HCT116 (cell line): ENCODE measurements around the gene GLP2R. TPM values are rescaled to one million over a fixed set of nuclear protein-coding genes. Genes with fewer than 3 reads are reported as not detected.

Experiments used
- ATAC-seq: fragments of 200-7000 bp; cut with Tn5 transposase; 2 replicates; pipeline ENCODE4 v1.9.1; 2020; ENCODE audit warnings: mild to moderate bottlenecking, moderate library complexity
- BruUV-seq: library from RNA; stranded (reverse); fragments of 400-500 nt; replicated peaks from 2 replicates; lab custom pipeline; 2021; lab: Mats Ljungman, UMichigan
- CTCF ChIA-PET: fragments of 300-600 bp; sonication (Branson Sonifier 250); formaldehyde crosslinking; loops from one replicate; lab custom pipeline; 2021; ENCODE audit warnings: antibody characterized with exemption; lab: Charles Lee
- POLR2A ChIA-PET: fragments of 300-600, 350-600 bp; sonication (Branson Sonifier 250); formaldehyde crosslinking; loops from one replicate; lab custom pipeline; 2021; ENCODE audit warnings: antibody characterized with exemption; lab: Charles Lee
- RAD21 ChIA-PET, 2 experiments: fragments of 300-600 bp; sonication (Branson Sonifier 250); formaldehyde crosslinking; loops; one replicate each; lab custom pipeline; 2023; ENCODE audit warnings: low total read pairs in 2 of 2; ENCODE audit not compliant: uncharacterized antibody in 2 of 2, unreplicated experiment in 2 of 2, low non-redundant PET in 1 of 2; lab: Charles Lee
- DNase-seq: peaks from one replicate; pipeline ENCODE4 v3.0.0-alpha.2; 2010; ENCODE audit warnings: low read depth, low spot score
- H2AFZ ChIP-seq: fragments of 200-600 bp; shearing (Covaris generic), sonication (generic); 2 replicates; pipeline ENCODE4 v1.6.1; 2017; ENCODE audit warnings: low read depth, mixed run types, mixed read lengths, antibody characterized with exemption, low read length; ENCODE audit not compliant: poor library complexity, severe bottlenecking
- H3K27ac ChIP-seq: 2 replicates; pipeline ENCODE4 v1.5.1; 2012; ENCODE audit warnings: low read depth, low read length
- H3K27me3 ChIP-seq: fragments of 200-600 bp; sonication (generic); 2 replicates; pipeline ENCODE4 v1.6.1; 2016; ENCODE audit warnings: mixed run types, low read length, mixed read lengths; ENCODE audit not compliant: insufficient read depth
- H3K36me3 ChIP-seq, 2 experiments: fragments of 200-500 bp in 1 of 2; fragments of 200-600 bp in 1 of 2; sonication (Bioruptor generic) in 1 of 2; sonication (generic) in 1 of 2; 2 replicates each; pipeline versions ENCODE4 v1.5.1 to v1.6.1; 2014 to 2016; ENCODE audit warnings: low read length in 2 of 2, inconsistent platforms in 1 of 2, mixed read lengths in 1 of 2, mixed run types in 1 of 2; ENCODE audit not compliant: insufficient read depth in 2 of 2, control insufficient read depth in 1 of 2
- H3K4me1 ChIP-seq, 2 experiments: fragments of 200-600 bp in 1 of 2; sonication (generic) in 1 of 2; 2 replicates each; pipeline versions ENCODE4 v1.5.1 to v1.6.1; 2012 to 2017; ENCODE audit warnings: low read length in 2 of 2, inconsistent platforms in 1 of 2, mild to moderate bottlenecking in 1 of 2, mixed read lengths in 1 of 2, mixed run types in 1 of 2, moderate library complexity in 1 of 2; ENCODE audit not compliant: insufficient read depth in 2 of 2, control insufficient read depth in 1 of 2
- H3K4me2 ChIP-seq: fragments of 200-600 bp; sonication (generic); 2 replicates; pipeline ENCODE4 v1.6.1; 2017; ENCODE audit warnings: mixed run types, low read length, mixed read lengths
- H3K4me3 ChIP-seq, 2 experiments: fragments of 200-600 bp in 1 of 2; sonication (generic) in 1 of 2; replicated peaks in 1 of 2; 2 replicates each; pipeline ENCODE4 v1.5.1; 2011 to 2016; ENCODE audit warnings: low read length in 2 of 2, control low read depth in 1 of 2, low read depth in 1 of 2, mild to moderate bottlenecking in 1 of 2, mixed read lengths in 1 of 2, mixed run types in 1 of 2
- H3K79me2 ChIP-seq: fragments of 200-600 bp; sonication (generic); 2 replicates; pipeline ENCODE4 v1.6.1; 2017; ENCODE audit warnings: mild to moderate bottlenecking, mixed run types, low read length, moderate library complexity, mixed read lengths; ENCODE audit not compliant: insufficient read depth
- H3K9ac ChIP-seq: fragments of 200-600 bp; sonication (generic); 2 replicates; pipeline ENCODE4 v1.6.1; 2016; ENCODE audit warnings: low read length, mixed read lengths
- H3K9me2 ChIP-seq: fragments of 200-600 bp; sonication (generic), shearing (Covaris generic); 2 replicates; pipeline ENCODE4 v1.6.1; 2017; ENCODE audit warnings: mixed run types, mild to moderate bottlenecking, moderate library complexity; ENCODE audit not compliant: insufficient read depth
- H3K9me3 ChIP-seq, 2 experiments: fragments of 200-500 bp in 1 of 2; fragments of 200-600 bp in 1 of 2; sonication (Bioruptor generic) in 1 of 2; sonication (generic) in 1 of 2; 2 replicates each; pipeline ENCODE4 v1.6.1; 2014 to 2017; ENCODE audit warnings: low read length in 2 of 2, mixed read lengths in 2 of 2, inconsistent platforms in 1 of 2, low read depth in 1 of 2, mild to moderate bottlenecking in 1 of 2, mixed run types in 1 of 2, moderate library complexity in 1 of 2; ENCODE audit not compliant: control insufficient read depth in 1 of 2, insufficient read depth in 1 of 2
- H4K20me1 ChIP-seq: fragments of 200-600 bp; sonication (generic), shearing (Covaris generic); 2 replicates; pipeline ENCODE4 v1.6.1; 2017; ENCODE audit warnings: mixed run types, mild to moderate bottlenecking, moderate library complexity; ENCODE audit not compliant: insufficient read depth
- ATF3 ChIP-seq: IDR thresholded peaks from 2 replicates; pipeline ENCODE4 v1.6.1; 2012
- CEBPB ChIP-seq: IDR thresholded peaks from 2 replicates; pipeline ENCODE4 v1.6.1; 2012; ENCODE audit warnings: low read depth
- EGR1 ChIP-seq: IDR thresholded peaks from 2 replicates; pipeline ENCODE4 v1.6.1; 2012; ENCODE audit warnings: low read depth
- ELF1 ChIP-seq: IDR thresholded peaks from 2 replicates; pipeline ENCODE4 v1.6.1; 2012; ENCODE audit warnings: low read depth, borderline replicate concordance
- EZH2 ChIP-seq: fragments of 200-600 bp; sonication (generic); IDR thresholded peaks from 2 replicates; pipeline ENCODE4 v1.6.1; 2017; ENCODE audit warnings: antibody characterized with exemption, mixed run types
- EZH2phosphoT487 ChIP-seq: fragments of 200-600 bp; IDR thresholded peaks from 2 replicates; pipeline ENCODE4 v1.6.1; 2018; ENCODE audit warnings: antibody characterized with exemption, borderline replicate concordance
- FOSL1 ChIP-seq: IDR thresholded peaks from 2 replicates; pipeline ENCODE4 v1.6.1; 2012; ENCODE audit warnings: low read depth
- JUND ChIP-seq: IDR thresholded peaks from 2 replicates; pipeline ENCODE4 v1.6.1; 2012
- POLR2A ChIP-seq: IDR thresholded peaks from 2 replicates; pipeline ENCODE4 v1.7.0; 2011; ENCODE audit warnings: borderline replicate concordance; ENCODE audit not compliant: insufficient read depth, insufficient read length; ENCODE audit errors: extremely low read depth
- SIN3A ChIP-seq: IDR thresholded peaks from 2 replicates; pipeline ENCODE4 v1.6.1; 2012; ENCODE audit warnings: low read depth
- SP1 ChIP-seq: IDR thresholded peaks from 2 replicates; pipeline ENCODE4 v1.6.1; 2012; ENCODE audit warnings: low read depth
- SRF ChIP-seq: IDR thresholded peaks from 2 replicates; pipeline ENCODE4 v1.6.1; 2012; ENCODE audit warnings: low read depth
- YY1 ChIP-seq: IDR thresholded peaks from 2 replicates; pipeline ENCODE4 v1.6.1; 2011; ENCODE audit warnings: low read length, low read depth, moderate library complexity, mild to moderate bottlenecking; ENCODE audit not compliant: insufficient replicate concordance; ENCODE audit errors: extremely low read depth
- ZNF274 ChIP-seq: fragments of 200-500 bp; sonication (Bioruptor generic); IDR thresholded peaks from 2 replicates; pipeline ENCODE4 v1.6.1; 2014; ENCODE audit warnings: mild to moderate bottlenecking, low read depth, low read length, inconsistent platforms
- intact Hi-C: fragments of 100-400 bp; cut with micrococcal nuclease; formaldehyde crosslinking; loops from 2 replicates; pipeline ENCODE4 v1.10.0; 2022
- total RNA-seq: library from RNA; stranded (reverse); gene quantifications from one replicate; pipeline ENCODE4 v1.2.1, GENCODE V29; 2021; ENCODE audit not compliant: unreplicated experiment
- TF ChIP-seq, protein P1 (sequence below): IDR thresholded peaks from 2 replicates; pipeline ENCODE4 v1.6.1; 2012
- TF ChIP-seq, protein P2 (sequence below): IDR thresholded peaks from 2 replicates; pipeline ENCODE4 v1.6.1; 2012; ENCODE audit warnings: low read depth

Gene GLP2R
- total RNA-seq, 1 experiment from 2014 or later, result not detected

DNA sequence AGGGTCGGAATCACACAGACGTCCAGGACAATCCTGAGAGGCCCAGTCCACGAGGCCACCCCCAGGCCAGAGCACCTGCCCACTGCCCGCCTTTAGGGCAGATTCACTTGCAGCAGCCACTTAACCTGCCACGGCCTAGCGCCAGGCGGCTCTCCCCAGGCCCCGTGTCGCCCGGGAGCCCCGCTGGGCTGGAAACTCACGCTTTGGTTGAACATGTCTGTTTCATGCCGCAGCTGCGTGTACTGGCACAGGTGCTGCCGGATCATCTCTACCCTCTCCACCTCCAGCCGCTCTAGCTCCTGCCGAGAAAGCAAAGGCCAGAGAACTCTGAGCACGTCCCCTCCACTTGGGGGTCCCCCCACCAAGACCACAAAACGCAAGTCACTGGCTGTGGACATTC, 92.1 kb downstream of the GLP2R start:
- DNase-seq, result no peak
- BruUV-seq, result no TSS peak
- CTCF ChIA-PET, result interaction anchor here (0.5 kb wide), 1 partner anchor 48 kb away, joined by 3 read pairs; no protein-coding TSS in a partner anchor
- H3K27me3 ChIP-seq, result no peaks in the 10 kb centered on the region
- H3K4me3 ChIP-seq, result no peak overlapping the region
- H3K4me1 ChIP-seq, result no peaks in the 10 kb centered on the region
- no peak overlapping the region for H3K27ac ChIP-seq
- POLR2A ChIA-PET, result no interaction called here
- H3K9me2 ChIP-seq, result no peaks in the 10 kb centered on the region
- no peaks in the 10 kb centered on the region for H3K36me3 ChIP-seq
- RAD21 ChIA-PET, result no interaction called here
- H3K9ac ChIP-seq, result no peak overlapping the region
- H4K20me1 ChIP-seq, result no peaks in the 10 kb centered on the region
- H2AFZ ChIP-seq, result no peak overlapping the region
- TF ChIP-seq ELF1 (no peak), CEBPB (no peak), SRF (no peak), FOSL1 (no peak), ZNF274 (no peak), SIN3A (no peak), ATF3 (no peak), EGR1 (no peak), EZH2phosphoT487 (no peak)
- TF ChIP-seq, protein P1, sequence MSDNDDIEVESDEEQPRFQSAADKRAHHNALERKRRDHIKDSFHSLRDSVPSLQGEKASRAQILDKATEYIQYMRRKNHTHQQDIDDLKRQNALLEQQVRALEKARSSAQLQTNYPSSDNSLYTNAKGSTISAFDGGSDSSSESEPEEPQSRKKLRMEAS, result no peak
- intact Hi-C loops, result no loop called here
- ATAC-seq, result no peak
- H3K9me3 ChIP-seq, result no peaks in the 10 kb centered on the region
- H3K79me2 ChIP-seq, result no peaks in the 10 kb centered on the region
- no peak overlapping the region for H3K4me2 ChIP-seq

DNA sequence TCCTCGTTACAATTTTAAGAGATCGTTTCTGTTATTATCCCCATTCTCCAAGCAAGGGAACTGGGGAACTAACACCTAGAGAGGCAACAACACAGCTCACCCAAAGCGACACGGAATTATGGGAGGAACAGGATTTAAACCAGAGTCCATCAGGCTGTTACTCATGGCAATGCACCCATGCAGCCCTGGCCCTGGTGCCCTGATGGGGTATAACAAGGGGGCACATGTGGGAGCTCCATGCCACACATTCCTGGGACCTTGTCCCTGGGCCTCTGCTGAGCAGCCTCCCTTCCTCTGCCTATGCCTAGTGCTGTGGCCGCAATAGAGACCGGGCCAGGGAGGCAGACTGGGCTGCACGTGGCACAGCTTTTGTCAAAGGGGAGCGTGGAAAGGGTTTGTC, 92.6 kb downstream of the GLP2R start:
- intact Hi-C loops, result no loop called here
- no peaks in the 10 kb centered on the region for H3K36me3 ChIP-seq
- ChIA-PET POLR2A (no interaction called here), RAD21 (no interaction called here), CTCF (no interaction called here)
- no peaks in the 10 kb centered on the region for H3K4me1 ChIP-seq
- BruUV-seq, result no TSS peak
- no peaks in the 10 kb centered on the region for H4K20me1 ChIP-seq
- no peak overlapping the region for H3K4me3 ChIP-seq
- ATAC-seq (no peak), DNase-seq (no peak)
- no peak overlapping the region for H2AFZ ChIP-seq
- no peaks in the 10 kb centered on the region for H3K79me2 ChIP-seq
- H3K27ac ChIP-seq, result no peak overlapping the region
- H3K9ac ChIP-seq, result no peak overlapping the region
- H3K9me3 ChIP-seq, result no peaks in the 10 kb centered on the region
- no peak overlapping the region for H3K4me2 ChIP-seq
- H3K27me3 ChIP-seq, result no peaks in the 10 kb centered on the region
- no peaks in the 10 kb centered on the region for H3K9me2 ChIP-seq
- TF ChIP-seq POLR2A (no peak), JUND (no peak), EZH2 (no peak), EZH2phosphoT487 (no peak), YY1 (no peak), ATF3 (no peak), SIN3A (no peak), EGR1 (no peak), ZNF274 (no peak), SP1 (no peak)
- TF ChIP-seq, protein P2, sequence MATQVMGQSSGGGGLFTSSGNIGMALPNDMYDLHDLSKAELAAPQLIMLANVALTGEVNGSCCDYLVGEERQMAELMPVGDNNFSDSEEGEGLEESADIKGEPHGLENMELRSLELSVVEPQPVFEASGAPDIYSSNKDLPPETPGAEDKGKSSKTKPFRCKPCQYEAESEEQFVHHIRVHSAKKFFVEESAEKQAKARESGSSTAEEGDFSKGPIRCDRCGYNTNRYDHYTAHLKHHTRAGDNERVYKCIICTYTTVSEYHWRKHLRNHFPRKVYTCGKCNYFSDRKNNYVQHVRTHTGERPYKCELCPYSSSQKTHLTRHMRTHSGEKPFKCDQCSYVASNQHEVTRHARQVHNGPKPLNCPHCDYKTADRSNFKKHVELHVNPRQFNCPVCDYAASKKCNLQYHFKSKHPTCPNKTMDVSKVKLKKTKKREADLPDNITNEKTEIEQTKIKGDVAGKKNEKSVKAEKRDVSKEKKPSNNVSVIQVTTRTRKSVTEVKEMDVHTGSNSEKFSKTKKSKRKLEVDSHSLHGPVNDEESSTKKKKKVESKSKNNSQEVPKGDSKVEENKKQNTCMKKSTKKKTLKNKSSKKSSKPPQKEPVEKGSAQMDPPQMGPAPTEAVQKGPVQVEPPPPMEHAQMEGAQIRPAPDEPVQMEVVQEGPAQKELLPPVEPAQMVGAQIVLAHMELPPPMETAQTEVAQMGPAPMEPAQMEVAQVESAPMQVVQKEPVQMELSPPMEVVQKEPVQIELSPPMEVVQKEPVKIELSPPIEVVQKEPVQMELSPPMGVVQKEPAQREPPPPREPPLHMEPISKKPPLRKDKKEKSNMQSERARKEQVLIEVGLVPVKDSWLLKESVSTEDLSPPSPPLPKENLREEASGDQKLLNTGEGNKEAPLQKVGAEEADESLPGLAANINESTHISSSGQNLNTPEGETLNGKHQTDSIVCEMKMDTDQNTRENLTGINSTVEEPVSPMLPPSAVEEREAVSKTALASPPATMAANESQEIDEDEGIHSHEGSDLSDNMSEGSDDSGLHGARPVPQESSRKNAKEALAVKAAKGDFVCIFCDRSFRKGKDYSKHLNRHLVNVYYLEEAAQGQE, result no peak
